Activated CD4-positive, alpha-beta T cell treated with anti-CD3 and anti-CD28 coated beads for 24 hours (primary cell): ENCODE data around the gene PHTF2.
"Not testable (repeated sequence)": the region's sequence is repeated elsewhere in the genome, so short reads cannot be mapped to it uniquely, and the experiment has no call there.

Experiments
- DNase-seq, 2 donors: peaks; one replicate each; pipeline ENCODE4 v3.0.0-alpha.2; 2020; ENCODE audit warnings: low read depth in 2 of 2

PHTF2 gene

GRCh38 chr7:77830649-77831355 is 32.2 kb downstream of the PHTF2 start:
- no peak for DNase-seq

- peak in 1 of 2 donors; percentile 8 for DNase-seq
Observed at GRCh38 chr7:77831481-77831880, 32.9 kb downstream of the PHTF2 start.

- no peak for DNase-seq
Observed at GRCh38 chr7:77831953-77832352, 33.4 kb downstream of the PHTF2 start.

- no peak for DNase-seq
Observed at GRCh38 chr7:77833136-77833535, 34.6 kb downstream of the PHTF2 start.

- DNase-seq, result not testable (repeated sequence)
Observed at GRCh38 chr7:77836425-77836824, 37.9 kb downstream of the PHTF2 start.

GRCh38 chr7:77837275-77837674 is 38.7 kb downstream of the PHTF2 start:
- no peak for DNase-seq

- no peak for DNase-seq
Observed at GRCh38 chr7:77837966-77838365, 39.4 kb downstream of the PHTF2 start.

GRCh38 chr7:77838929-77839491 is 40.4 kb downstream of the PHTF2 start:
- DNase-seq, result no peak

GRCh38 chr7:77839919-77840318 is 41.3 kb downstream of the PHTF2 start:
- DNase-seq, result no peak

GRCh38 chr7:77843194-77843593 is 44.6 kb downstream of the PHTF2 start:
- no peak for DNase-seq

- no peak for DNase-seq
Observed at GRCh38 chr7:77846317-77847092, 47.9 kb downstream of the PHTF2 start.

GRCh38 chr7:77855371-77856083 is 57.0 kb downstream of the PHTF2 start:
- DNase-seq, result no peak

GRCh38 chr7:77858278-77858677 is 59.7 kb downstream of the PHTF2 start:
- DNase-seq, result no peak

- DNase-seq, result no peak
Observed at GRCh38 chr7:77859343-77859742, 60.8 kb downstream of the PHTF2 start.

- no peak for DNase-seq
Observed at GRCh38 chr7:77862691-77863090, 64.1 kb downstream of the PHTF2 start.

- no peak for DNase-seq
Observed at GRCh38 chr7:77863860-77864259, 65.3 kb downstream of the PHTF2 start.

GRCh38 chr7:77866370-77866769 is 67.8 kb downstream of the PHTF2 start:
- DNase-seq, result no peak

GRCh38 chr7:77866786-77867536 is 68.4 kb downstream of the PHTF2 start:
- DNase-seq, result no peak

GRCh38 chr7:77867537-77867865 is 68.9 kb downstream of the PHTF2 start:
- DNase-seq, result no peak

GRCh38 chr7:77872256-77872655 is 73.7 kb downstream of the PHTF2 start:
- DNase-seq, result not testable (repeated sequence)

- DNase-seq, result not testable (repeated sequence)
Observed at GRCh38 chr7:77873416-77874327, 75.1 kb downstream of the PHTF2 start.
